ENCODE results near the gene NLRP14. TPM values are rescaled to one million over a fixed set of nuclear protein-coding genes. Genes with fewer than 3 reads are reported as not detected.

The NLRP14 gene
- total RNA-seq, 1 experiment from 2014 or later: not detected

DNA sequence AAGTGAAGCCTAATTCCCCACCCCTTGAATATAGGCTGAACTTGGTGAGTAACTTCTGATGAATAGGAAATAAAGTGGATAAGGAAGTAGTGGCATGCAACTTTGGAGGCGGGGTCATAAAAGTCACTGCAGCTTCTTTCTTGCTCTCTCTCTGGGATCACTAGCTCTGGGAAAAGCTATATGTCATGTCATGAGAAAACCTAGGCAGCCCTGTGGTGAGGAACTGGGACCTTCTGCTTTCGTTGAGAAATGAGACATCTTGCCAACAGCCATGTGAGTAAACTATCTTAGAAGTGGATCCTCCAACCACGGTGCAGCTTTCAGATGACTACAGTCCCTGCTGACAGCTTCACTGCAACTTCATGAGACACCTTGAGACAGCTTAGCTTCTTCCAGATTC, 15.8 kb upstream of the NLRP14 start:
- H3K9me3 Mint-ChIP-seq (ENCODE audit: unreplicated experiment): no peaks in the 10 kb centered on the region
- DNase-seq: no peak
- no peaks in the 10 kb centered on the region for H3K4me1 Mint-ChIP-seq (ENCODE audit: low read depth, unreplicated experiment)
- no peak overlapping the region for H3K4me3 ChIP-seq (ENCODE audit: low read depth, low read length)
- CTCF ChIA-PET: no interaction called here
- H3K9me3 ChIP-seq: no peaks in the 10 kb centered on the region
- POLR2A ChIA-PET: no interaction called here
- no peak overlapping the region for H3K4me3 Mint-ChIP-seq (ENCODE audit: unreplicated experiment)
- no peaks in the 10 kb centered on the region for H3K36me3 Mint-ChIP-seq (ENCODE audit: insufficient read depth, unreplicated experiment)
- TF ChIP-seq, protein P1, sequence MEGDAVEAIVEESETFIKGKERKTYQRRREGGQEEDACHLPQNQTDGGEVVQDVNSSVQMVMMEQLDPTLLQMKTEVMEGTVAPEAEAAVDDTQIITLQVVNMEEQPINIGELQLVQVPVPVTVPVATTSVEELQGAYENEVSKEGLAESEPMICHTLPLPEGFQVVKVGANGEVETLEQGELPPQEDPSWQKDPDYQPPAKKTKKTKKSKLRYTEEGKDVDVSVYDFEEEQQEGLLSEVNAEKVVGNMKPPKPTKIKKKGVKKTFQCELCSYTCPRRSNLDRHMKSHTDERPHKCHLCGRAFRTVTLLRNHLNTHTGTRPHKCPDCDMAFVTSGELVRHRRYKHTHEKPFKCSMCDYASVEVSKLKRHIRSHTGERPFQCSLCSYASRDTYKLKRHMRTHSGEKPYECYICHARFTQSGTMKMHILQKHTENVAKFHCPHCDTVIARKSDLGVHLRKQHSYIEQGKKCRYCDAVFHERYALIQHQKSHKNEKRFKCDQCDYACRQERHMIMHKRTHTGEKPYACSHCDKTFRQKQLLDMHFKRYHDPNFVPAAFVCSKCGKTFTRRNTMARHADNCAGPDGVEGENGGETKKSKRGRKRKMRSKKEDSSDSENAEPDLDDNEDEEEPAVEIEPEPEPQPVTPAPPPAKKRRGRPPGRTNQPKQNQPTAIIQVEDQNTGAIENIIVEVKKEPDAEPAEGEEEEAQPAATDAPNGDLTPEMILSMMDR (IDR thresholded peaks at IDR 0.05; ENCODE audit: insufficient read depth in 1 of 2, low read depth in 1 of 2, low read length in 1 of 2, severe bottlenecking in 1 of 2, unreplicated experiment in 1 of 2): no peak
- intact Hi-C loops (cut with micrococcal nuclease; ENCODE audit: unreplicated experiment): no loop called here
- H3K27me3 ChIP-seq (replicated peaks; ENCODE audit: control insufficient read depth, insufficient read depth, low read length): no peaks in the 10 kb centered on the region
- no peaks in the 10 kb centered on the region for H3K4me1 ChIP-seq
- H3K36me3 ChIP-seq (ENCODE audit: control insufficient read depth, insufficient read depth, low read length): no peaks in the 10 kb centered on the region
- H3K27ac Mint-ChIP-seq (ENCODE audit: unreplicated experiment): no peak overlapping the region
- BruUV-seq (replicated peaks): no TSS peak
- H3K27me3 Mint-ChIP-seq (ENCODE audit: insufficient read depth, unreplicated experiment): peaks cover 4% of the 10 kb centered on the region

DNA sequence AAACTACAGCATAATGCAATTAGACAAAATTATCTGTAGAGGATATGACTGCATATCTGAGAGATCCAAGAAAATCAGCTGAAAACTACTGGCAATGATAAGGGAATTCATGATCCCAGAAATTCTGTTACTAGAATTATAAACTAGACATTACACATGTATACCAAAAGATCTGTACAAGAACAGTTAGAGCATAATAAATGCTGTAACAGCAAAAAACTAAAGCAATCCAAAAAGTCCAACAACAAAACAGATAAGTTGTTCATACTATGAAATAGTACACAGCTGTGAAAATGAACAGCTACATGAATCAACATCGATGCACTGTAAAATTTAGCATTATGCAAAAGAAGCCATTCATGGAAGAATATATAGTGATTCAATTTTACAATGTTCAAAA, 6.2 kb upstream of the NLRP14 start:
- no peak for DNase-seq
- CTCF ChIA-PET: no interaction called here
- no peak overlapping the region for H3K4me3 Mint-ChIP-seq (ENCODE audit: unreplicated experiment)
- no peaks in the 10 kb centered on the region for H3K27me3 ChIP-seq (replicated peaks; ENCODE audit: control insufficient read depth, insufficient read depth, low read length)
- no peaks in the 10 kb centered on the region for H3K27me3 Mint-ChIP-seq (ENCODE audit: insufficient read depth, unreplicated experiment)
- peaks cover 5% of the 10 kb centered on the region for H3K4me1 Mint-ChIP-seq (ENCODE audit: low read depth, unreplicated experiment)
- POLR2A ChIA-PET: no interaction called here
- H3K36me3 Mint-ChIP-seq (ENCODE audit: insufficient read depth, unreplicated experiment): no peaks in the 10 kb centered on the region
- H3K27ac Mint-ChIP-seq (ENCODE audit: unreplicated experiment): no peak overlapping the region
- no peaks in the 10 kb centered on the region for H3K9me3 ChIP-seq
- no peaks in the 10 kb centered on the region for H3K4me1 ChIP-seq
- no peak overlapping the region for H3K4me3 ChIP-seq (ENCODE audit: low read depth, low read length)
- no peaks in the 10 kb centered on the region for H3K36me3 ChIP-seq (ENCODE audit: control insufficient read depth, insufficient read depth, low read length)
- BruUV-seq (replicated peaks): no TSS peak
- H3K9me3 Mint-ChIP-seq (ENCODE audit: unreplicated experiment): no peaks in the 10 kb centered on the region
- TF ChIP-seq, protein P1 (IDR thresholded peaks at IDR 0.05; ENCODE audit: insufficient read depth in 1 of 2, low read depth in 1 of 2, low read length in 1 of 2, severe bottlenecking in 1 of 2, unreplicated experiment in 1 of 2): no peak
- intact Hi-C loops (cut with micrococcal nuclease; ENCODE audit: unreplicated experiment): no loop called here

DNA sequence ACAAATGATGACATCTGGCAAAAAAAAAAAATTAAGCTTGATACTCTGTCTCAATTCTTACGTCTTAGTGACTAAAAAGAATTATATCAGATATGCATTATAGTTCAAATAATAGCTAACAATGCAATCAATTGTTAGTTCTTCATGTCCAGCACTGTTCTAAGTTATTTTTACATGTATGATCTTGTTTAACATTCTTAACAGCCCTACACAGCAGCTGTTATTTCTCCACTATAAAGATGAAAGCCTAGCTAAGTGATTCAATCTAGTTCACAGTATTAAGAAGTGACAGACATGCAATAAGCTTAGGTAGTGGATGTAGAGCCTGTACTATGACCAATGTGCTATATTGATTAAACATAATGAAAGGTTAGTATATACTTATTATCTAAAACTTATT, 4.3 kb upstream of the NLRP14 start:
- Mint-ChIP-seq H3K27me3 (ENCODE audit: insufficient read depth, unreplicated experiment) (no peaks in the 10 kb centered on the region), H3K9me3 (ENCODE audit: unreplicated experiment) (no peaks in the 10 kb centered on the region), H3K36me3 (ENCODE audit: insufficient read depth, unreplicated experiment) (no peaks in the 10 kb centered on the region), H3K27ac (ENCODE audit: unreplicated experiment) (no peak overlapping the region), H3K4me3 (ENCODE audit: unreplicated experiment) (no peak overlapping the region), H3K4me1 (ENCODE audit: low read depth, unreplicated experiment) (peaks cover 11% of the 10 kb centered on the region)
- BruUV-seq (replicated peaks): no TSS peak
- Histone ChIP-seq H3K36me3 (ENCODE audit: control insufficient read depth, insufficient read depth, low read length) (no peaks in the 10 kb centered on the region), H3K9me3 (no peaks in the 10 kb centered on the region), H3K4me3 (ENCODE audit: low read depth, low read length) (no peak overlapping the region), H3K4me1 (0 out of 2 replicates have a peak, but pooled peaks cover 3% of the 10 kb centered on the region), H3K27me3 (replicated peaks; ENCODE audit: control insufficient read depth, insufficient read depth, low read length) (no peaks in the 10 kb centered on the region)
- ChIA-PET CTCF (no interaction called here), POLR2A (no interaction called here)
- no peak for DNase-seq
- intact Hi-C loops (cut with micrococcal nuclease; ENCODE audit: unreplicated experiment): no loop called here
- TF ChIP-seq, protein P1 (IDR thresholded peaks at IDR 0.05; ENCODE audit: insufficient read depth in 1 of 2, low read depth in 1 of 2, low read length in 1 of 2, severe bottlenecking in 1 of 2, unreplicated experiment in 1 of 2): no peak
